Measurements from ENCODE around the gene MTAP. TPM values are rescaled to one million over a fixed set of nuclear protein-coding genes. Genes with fewer than 3 reads are reported as not detected.

Gene MTAP
- total RNA-seq, 1 experiment from 2014 or later, result 46.1 TPM

- no TSS peak for BruUV-seq (replicated peaks)
- no peaks in the 10 kb centered on the region for H3F3A ChIP-seq (ENCODE audit: insufficient read depth, low read depth)
- H3K9me3 ChIP-seq (ENCODE audit: insufficient read depth, low read depth), result peaks cover 53% of the 10 kb centered on the region
- intact Hi-C loops (cut with micrococcal nuclease; ENCODE audit: unreplicated experiment), result no loop called here
- no peak overlapping the region for H2AFZ ChIP-seq
- no peak overlapping the region for H3K27ac ChIP-seq
- no peaks in the 10 kb centered on the region for H3K4me1 ChIP-seq (replicated peaks; ENCODE audit: insufficient read depth)
- ChIA-PET CTCF (no interaction called here), POLR2A (ENCODE audit: unreplicated experiment) (no interaction called here)
- no peaks in the 10 kb centered on the region for H3K9me2 ChIP-seq (ENCODE audit: insufficient read depth)
- peaks cover 20% of the 10 kb centered on the region; the same call in 1 of the 2 replicates for H3K36me3 ChIP-seq (ENCODE audit: low read depth)
- DNase-seq, result no peak
- TF ChIP-seq EZH2 (IDR thresholded peaks at IDR 0.05; ENCODE audit: low read depth) (no peak), CTCF (conservative IDR thresholded peaks at IDR 0.05) (no peak)
- no peaks in the 10 kb centered on the region for H4K20me1 ChIP-seq (ENCODE audit: insufficient read depth)
- H3K27me3 ChIP-seq (ENCODE audit: insufficient read depth, low read depth), result no peaks in the 10 kb centered on the region
- no peak overlapping the region for H3K4me3 ChIP-seq
- no peak overlapping the region for H3K4me2 ChIP-seq
- H3K79me2 ChIP-seq (ENCODE audit: low read depth), result no peaks in the 10 kb centered on the region
Observed at GRCh38 chr9:21890696-21891095, 88.3 kb downstream of the MTAP start.

- peaks cover 7% of the 10 kb centered on the region; the same call in 1 of the 2 replicates for H3F3A ChIP-seq (ENCODE audit: insufficient read depth, low read depth)
- no peaks in the 10 kb centered on the region for H3K36me3 ChIP-seq (ENCODE audit: low read depth)
- no TSS peak for BruUV-seq (replicated peaks)
- POLR2A ChIA-PET (ENCODE audit: unreplicated experiment), result no interaction called here
- no peaks in the 10 kb centered on the region for H3K79me2 ChIP-seq (ENCODE audit: low read depth)
- no peaks in the 10 kb centered on the region for H3K9me2 ChIP-seq (ENCODE audit: insufficient read depth)
- CTCF ChIA-PET, result no interaction called here
- no peak overlapping the region for H3K4me3 ChIP-seq
- H3K27ac ChIP-seq, result no peak overlapping the region
- no peaks in the 10 kb centered on the region for H3K27me3 ChIP-seq (ENCODE audit: insufficient read depth, low read depth)
- no peak overlapping the region for H2AFZ ChIP-seq
- DNase-seq, result no peak
- H3K9me3 ChIP-seq (ENCODE audit: insufficient read depth, low read depth), result peaks cover 22% of the 10 kb centered on the region; the same call in 1 of the 2 replicates
- no peak overlapping the region for H3K4me2 ChIP-seq
- intact Hi-C loops (cut with micrococcal nuclease; ENCODE audit: unreplicated experiment), result no loop called here
- H4K20me1 ChIP-seq (ENCODE audit: insufficient read depth), result no peaks in the 10 kb centered on the region
- H3K4me1 ChIP-seq (replicated peaks; ENCODE audit: insufficient read depth), result no peaks in the 10 kb centered on the region
- no peak for TF ChIP-seq CTCF (conservative IDR thresholded peaks at IDR 0.05)
- TF ChIP-seq EZH2 (IDR thresholded peaks at IDR 0.05; ENCODE audit: low read depth), result no peak
Observed at GRCh38 chr9:21901546-21901945, 99.1 kb downstream of the MTAP start.

GRCh38 chr9:21902136-21902535, 99.7 kb downstream of the MTAP start:
- peaks cover 17% of the 10 kb centered on the region; the same call in 1 of the 2 replicates for H3K9me3 ChIP-seq (ENCODE audit: insufficient read depth, low read depth)
- H3K4me3 ChIP-seq, result no peak overlapping the region
- no peaks in the 10 kb centered on the region for H3K36me3 ChIP-seq (ENCODE audit: low read depth)
- H2AFZ ChIP-seq, result no peak overlapping the region
- no peaks in the 10 kb centered on the region for H3K4me1 ChIP-seq (replicated peaks; ENCODE audit: insufficient read depth)
- BruUV-seq (replicated peaks), result no TSS peak
- TF ChIP-seq EZH2 (IDR thresholded peaks at IDR 0.05; ENCODE audit: low read depth), result no peak
- no peak for TF ChIP-seq CTCF (conservative IDR thresholded peaks at IDR 0.05)
- H3K27ac ChIP-seq, result no peak overlapping the region
- H3K79me2 ChIP-seq (ENCODE audit: low read depth), result no peaks in the 10 kb centered on the region
- H4K20me1 ChIP-seq (ENCODE audit: insufficient read depth), result no peaks in the 10 kb centered on the region
- no peaks in the 10 kb centered on the region for H3K9me2 ChIP-seq (ENCODE audit: insufficient read depth)
- no peak for DNase-seq
- CTCF ChIA-PET, result no interaction called here
- POLR2A ChIA-PET (ENCODE audit: unreplicated experiment), result no interaction called here
- intact Hi-C loops (cut with micrococcal nuclease; ENCODE audit: unreplicated experiment), result no loop called here
- no peak overlapping the region for H3K4me2 ChIP-seq
- no peaks in the 10 kb centered on the region for H3K27me3 ChIP-seq (ENCODE audit: insufficient read depth, low read depth)
- H3F3A ChIP-seq (ENCODE audit: insufficient read depth, low read depth), result peaks cover 10% of the 10 kb centered on the region; the same call in 1 of the 2 replicates
